DLD1 (cell line): ENCODE results near the gene RBM33.

ENCODE experiments used
- in situ Hi-C: cut with HindIII; loops from 2 replicates; pipeline ENCODE4 v1.10.0; 2017; ENCODE audit warnings: low sequenced_read_pairs

RBM33 gene

DNA sequence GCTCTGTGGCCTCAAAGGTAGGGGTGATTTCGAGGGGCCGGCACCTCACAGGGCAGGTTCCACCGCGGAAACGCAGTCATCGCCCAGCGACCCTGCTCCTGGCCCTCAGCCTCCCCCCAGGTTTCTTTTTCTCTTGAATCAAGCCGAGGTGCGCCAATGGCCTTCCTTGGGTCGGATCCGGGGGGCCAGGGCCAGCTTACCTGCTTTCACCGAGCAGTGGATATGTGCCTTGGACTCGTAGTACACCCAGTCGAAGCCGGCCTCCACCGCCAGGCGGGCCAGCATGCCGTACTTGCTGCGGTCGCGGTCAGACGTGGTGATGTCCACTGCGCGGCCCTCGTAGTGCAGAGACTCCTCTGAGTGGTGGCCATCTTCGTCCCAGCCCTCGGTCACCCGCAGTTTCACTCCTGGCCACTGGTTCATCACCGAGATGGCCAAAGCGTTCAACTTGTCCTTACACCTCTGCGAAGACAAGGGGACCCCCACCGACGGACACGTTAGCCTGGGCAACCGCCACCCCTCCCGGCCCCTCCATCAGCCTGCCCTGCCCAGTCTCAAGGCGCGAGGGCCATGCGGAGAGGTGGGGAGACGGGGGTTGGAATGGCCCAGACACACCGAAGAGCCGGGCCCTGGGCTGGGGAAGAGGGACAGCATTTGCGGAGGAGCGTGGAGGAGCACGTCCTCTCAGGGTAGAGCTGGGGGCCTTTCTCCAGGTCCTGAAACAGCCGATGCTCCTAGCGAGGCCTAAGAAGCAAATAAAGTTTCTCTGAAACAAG, 161.8 kb downstream of the RBM33 start:
- in situ Hi-C loops: no loop called here

GRCh38 chr7:155807065-155807671, 162.7 kb downstream of the RBM33 start:
- in situ Hi-C loops: no loop called here

GRCh38 chr7:155807789-155808548, 163.5 kb downstream of the RBM33 start:
- in situ Hi-C loops: no loop called here

- in situ Hi-C loops: no loop called here
These were observed 164.3 kb downstream of the RBM33 start for GRCh38 chr7:155808549-155809331.

DNA sequence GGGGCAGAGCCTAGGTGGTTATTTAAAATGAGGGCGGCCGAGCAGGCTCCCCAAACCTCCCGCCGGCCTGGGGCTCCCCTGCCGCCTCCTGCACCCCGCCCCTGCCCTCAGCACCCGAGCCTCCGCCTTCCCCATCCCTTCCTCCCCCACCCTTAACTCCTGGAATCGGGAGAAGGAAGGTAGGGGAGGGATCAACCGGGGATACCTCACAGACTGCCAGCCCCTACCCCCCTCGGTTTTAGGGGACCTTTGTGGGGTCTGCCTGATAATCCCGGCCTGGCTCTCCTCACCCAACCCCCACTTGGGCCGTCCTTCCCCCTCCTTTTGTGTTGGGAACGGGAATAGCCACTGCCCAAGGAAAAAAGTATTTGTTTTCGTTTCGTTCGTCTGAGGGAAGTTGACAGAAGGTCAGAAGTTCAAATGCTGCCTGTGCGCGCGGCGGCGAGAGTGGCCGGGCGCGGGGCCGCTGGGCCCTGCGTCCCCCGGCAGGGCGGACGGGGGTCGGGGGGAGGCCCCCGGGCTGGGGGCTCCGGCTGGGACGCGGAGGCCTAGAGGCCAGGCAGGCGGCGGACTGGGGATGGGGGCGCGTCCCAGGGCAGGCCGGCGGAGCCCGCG, 165.0 kb downstream of the RBM33 start:
- in situ Hi-C loops: no loop called here

- in situ Hi-C loops: no loop called here
These were observed 165.7 kb downstream of the RBM33 start for GRCh38 chr7:155809947-155810769.

- in situ Hi-C loops: no loop called here
These were observed 166.5 kb downstream of the RBM33 start for GRCh38 chr7:155810770-155811559.

GRCh38 chr7:155811560-155811894, 167.1 kb downstream of the RBM33 start:
- in situ Hi-C loops: no loop called here

- in situ Hi-C loops: no loop called here
These were observed 167.7 kb downstream of the RBM33 start, which contains the start of gene SHH for GRCh38 chr7:155811895-155812761. Gene SHH (minus strand): TSS chr7:155812463. CDS start chr7:155812122, 341 bp downstream.

GRCh38 chr7:155813125-155813524, 168.7 kb downstream of the RBM33 start:
- in situ Hi-C loops: no loop called here

- in situ Hi-C loops: no loop called here
These were observed 169.3 kb downstream of the RBM33 start for GRCh38 chr7:155813546-155814315.

GRCh38 chr7:155814316-155815276, 170.1 kb downstream of the RBM33 start:
- in situ Hi-C loops: no loop called here

- in situ Hi-C loops: no loop called here
These were observed 171.1 kb downstream of the RBM33 start for GRCh38 chr7:155815332-155816191.

GRCh38 chr7:155816192-155816508, 171.7 kb downstream of the RBM33 start:
- in situ Hi-C loops: no loop called here

DNA sequence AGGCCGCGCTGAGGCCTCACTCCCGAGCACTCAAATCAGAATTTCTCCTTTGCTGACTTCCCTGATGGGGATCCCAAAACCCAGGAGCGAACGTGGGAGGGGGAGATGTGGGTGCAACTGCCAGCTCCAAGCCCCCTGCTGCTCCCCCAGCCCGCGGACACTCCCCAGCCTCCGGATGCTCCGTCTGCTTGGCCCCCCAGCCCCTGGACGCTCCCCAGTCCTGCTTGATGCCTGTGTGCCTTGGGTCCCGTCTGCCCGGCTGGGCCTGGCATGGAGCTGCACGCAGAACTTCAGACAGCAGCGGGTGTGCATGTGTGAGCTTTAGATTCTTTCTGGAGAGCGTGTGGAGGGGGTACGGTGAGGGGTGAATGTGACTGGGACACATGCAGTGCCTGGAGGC, 172.5 kb downstream of the RBM33 start:
- in situ Hi-C loops: no loop called here
